ENCODE results near the gene TMEM154. TPM values are rescaled to one million over a fixed set of nuclear protein-coding genes. Genes with fewer than 3 reads are reported as not detected.

The TMEM154 gene, protein sequence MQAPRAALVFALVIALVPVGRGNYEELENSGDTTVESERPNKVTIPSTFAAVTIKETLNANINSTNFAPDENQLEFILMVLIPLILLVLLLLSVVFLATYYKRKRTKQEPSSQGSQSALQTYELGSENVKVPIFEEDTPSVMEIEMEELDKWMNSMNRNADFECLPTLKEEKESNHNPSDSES
- polyA plus RNA-seq: 41.9 to 106 TPM (median 52.5 TPM) in 3 replicates
- polyA plus RNA-seq (2011; ENCODE audit: low read depth): 43.2 TPM
- polyA plus RNA-seq (2011; cell fraction: cytosol; rRNA removed): 27.5 and 70.7 TPM in 2 replicates
- polyA plus RNA-seq (2011; cell fraction: nucleus; rRNA removed): 63.9 and 77.4 TPM in 2 replicates
- polyA plus RNA-seq (2012; ENCODE audit: low replicate concordance): 33.8 and 66.2 TPM in 2 replicates
- 50.2 to 103 TPM (median 66.3 TPM) in 3 replicates for polyA minus RNA-seq
- polyA minus RNA-seq (2011; cell fraction: cytosol; rRNA and poly(A)+ RNA removed): 32.8 TPM
- polyA minus RNA-seq (2011; cell fraction: nucleus; rRNA and poly(A)+ RNA removed): 62.8 and 110 TPM in 2 replicates

DNA sequence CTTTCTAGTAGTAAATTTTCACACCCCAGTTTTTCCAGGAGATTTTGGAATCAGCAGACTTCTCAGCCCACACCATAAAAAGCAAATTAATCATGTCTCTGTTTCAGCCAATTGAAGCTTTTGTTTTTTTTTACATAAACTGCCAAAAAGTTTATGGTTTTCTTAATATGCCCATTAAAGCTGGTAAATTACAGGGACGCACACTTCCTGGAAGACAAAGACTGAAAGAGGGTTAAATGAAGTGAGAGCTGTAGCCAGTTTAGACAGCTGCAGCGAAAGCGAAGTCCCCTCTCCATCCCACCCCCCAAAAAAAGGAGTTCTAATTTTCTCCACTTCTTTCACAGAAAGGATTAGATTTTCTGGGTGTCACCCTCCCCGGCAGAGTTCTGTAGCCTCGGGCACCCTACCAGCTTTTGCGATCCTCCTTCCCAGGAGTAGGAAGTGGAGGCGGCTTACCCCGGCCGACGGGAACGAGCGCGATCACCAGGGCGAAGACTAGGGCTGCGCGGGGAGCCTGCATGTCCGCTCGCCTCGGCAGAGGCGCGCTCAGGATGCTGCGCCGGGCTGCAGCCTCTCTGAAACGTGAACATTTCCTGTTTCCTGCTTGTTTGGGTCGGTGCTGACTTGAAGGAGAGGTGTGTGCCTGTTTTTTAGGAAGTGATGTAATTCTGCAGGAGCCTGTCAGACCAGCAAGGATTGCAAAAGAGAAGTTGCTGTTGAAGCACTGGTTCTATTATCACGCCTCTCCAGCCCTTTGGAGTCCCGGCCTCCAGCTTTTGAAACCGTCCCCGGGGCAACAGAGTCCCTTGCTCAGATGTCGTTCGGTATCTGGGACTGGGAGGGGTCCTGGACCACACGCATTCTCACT, at the start of gene TMEM154:
Gene TMEM154, minus strand, starts transcription at position 584 of the 868 bp plus-strand sequence. Its CDS starts 64 bp downstream, at position 520.
- H3K27me3 ChIP-seq (ENCODE audit: control insufficient read depth, extremely low read depth, insufficient read depth, low read length): no peaks in the 10 kb centered on the region
- FAIRE-seq (no peak), DNase-seq (ENCODE audit: low read depth, low spot score) (peak; percentile 88)
- peaks cover 3% of the 10 kb centered on the region for H4K20me1 ChIP-seq (ENCODE audit: control insufficient read depth, extremely low read depth, insufficient read depth, low read length)
- peaks cover 46% of the 10 kb centered on the region for H3K79me2 ChIP-seq (ENCODE audit: control insufficient read depth, insufficient read depth, low read length)
- H3K9me1 ChIP-seq (ENCODE audit: control insufficient read depth, extremely low read depth, insufficient read depth, low read length): no peaks in the 10 kb centered on the region
- H3K9ac ChIP-seq (ENCODE audit: control insufficient read depth, extremely low read depth, insufficient read depth, low read length): peak within 1 kb of the TSS; percentile 97
- H3K36me3 ChIP-seq (ENCODE audit: control insufficient read depth in 2 of 2, extremely low read depth in 1 of 2, insufficient read depth in 2 of 2, low read length in 2 of 2): peaks cover 0 to 1% of the 10 kb centered on the region in 2 experiments
- TF ChIP-seq, protein P1, sequence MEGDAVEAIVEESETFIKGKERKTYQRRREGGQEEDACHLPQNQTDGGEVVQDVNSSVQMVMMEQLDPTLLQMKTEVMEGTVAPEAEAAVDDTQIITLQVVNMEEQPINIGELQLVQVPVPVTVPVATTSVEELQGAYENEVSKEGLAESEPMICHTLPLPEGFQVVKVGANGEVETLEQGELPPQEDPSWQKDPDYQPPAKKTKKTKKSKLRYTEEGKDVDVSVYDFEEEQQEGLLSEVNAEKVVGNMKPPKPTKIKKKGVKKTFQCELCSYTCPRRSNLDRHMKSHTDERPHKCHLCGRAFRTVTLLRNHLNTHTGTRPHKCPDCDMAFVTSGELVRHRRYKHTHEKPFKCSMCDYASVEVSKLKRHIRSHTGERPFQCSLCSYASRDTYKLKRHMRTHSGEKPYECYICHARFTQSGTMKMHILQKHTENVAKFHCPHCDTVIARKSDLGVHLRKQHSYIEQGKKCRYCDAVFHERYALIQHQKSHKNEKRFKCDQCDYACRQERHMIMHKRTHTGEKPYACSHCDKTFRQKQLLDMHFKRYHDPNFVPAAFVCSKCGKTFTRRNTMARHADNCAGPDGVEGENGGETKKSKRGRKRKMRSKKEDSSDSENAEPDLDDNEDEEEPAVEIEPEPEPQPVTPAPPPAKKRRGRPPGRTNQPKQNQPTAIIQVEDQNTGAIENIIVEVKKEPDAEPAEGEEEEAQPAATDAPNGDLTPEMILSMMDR (optimal IDR thresholded peaks at IDR 0.05 in 1 of 3, IDR thresholded peaks at IDR 0.05 in 1 of 3, conservative IDR thresholded peaks at IDR 0.05 in 1 of 3; ENCODE audit: extremely low read depth in 1 of 3, insufficient read depth in 2 of 3, low read length in 3 of 3): no peak
- TF ChIP-seq EZH2 (IDR thresholded peaks at IDR 0.05; ENCODE audit: low read length): no peak
- no peaks in the 10 kb centered on the region for H3K9me3 ChIP-seq (ENCODE audit: control insufficient read depth, low read depth, low read length)
- H3K27ac ChIP-seq (ENCODE audit: control insufficient read depth, insufficient read depth, low read length): peak within 1 kb of the TSS; percentile 97
- peak within 1 kb of the TSS; percentile 79 to 91 (median 90) for H3K4me3 ChIP-seq (ENCODE audit: control insufficient read depth in 2 of 3, extremely low read depth in 1 of 3, insufficient read depth in 2 of 3, low read depth in 1 of 3, low read length in 3 of 3)
- H3K4me1 ChIP-seq (ENCODE audit: control insufficient read depth, extremely low read depth, insufficient read depth, low read length): peaks cover 64% of the 10 kb centered on the region
- dilution Hi-C loops (cut with MboI; ENCODE audit: extremely low pct_ligation_motif_present, low sequenced_read_pairs): no loop called here
- peak within 1 kb of the TSS; percentile 90 for H3K4me2 ChIP-seq (ENCODE audit: control insufficient read depth, extremely low read depth, insufficient read depth, low read depth, low read length)
- H2AFZ ChIP-seq (ENCODE audit: control insufficient read depth, low read length): no peak within 1 kb of the TSS

DNA sequence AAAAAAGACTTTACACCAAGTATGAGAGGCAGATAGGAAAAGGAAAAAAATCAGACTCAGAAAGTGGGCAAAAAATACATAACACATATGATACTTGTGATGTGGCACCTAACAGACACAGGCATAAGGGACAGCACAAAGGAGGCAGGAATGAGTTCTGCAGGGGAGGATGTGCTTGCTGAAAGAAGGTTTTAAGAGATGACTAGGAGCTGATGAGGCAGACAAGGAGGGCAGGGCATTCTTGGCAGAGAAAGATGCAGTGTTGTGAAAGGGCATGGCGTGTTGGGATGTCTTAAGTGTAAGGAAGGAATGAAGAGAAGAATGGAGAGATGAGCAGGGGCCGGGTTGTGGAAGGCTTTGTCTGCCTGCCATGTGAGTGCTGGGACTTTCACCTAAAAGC, 49.7 kb upstream of the TMEM154 start:
- TF ChIP-seq EZH2 (IDR thresholded peaks at IDR 0.05; ENCODE audit: low read length): no peak
- TF ChIP-seq, protein P1 (optimal IDR thresholded peaks at IDR 0.05 in 1 of 3, IDR thresholded peaks at IDR 0.05 in 1 of 3, conservative IDR thresholded peaks at IDR 0.05 in 1 of 3; ENCODE audit: extremely low read depth in 1 of 3, insufficient read depth in 2 of 3, low read length in 3 of 3): no peak
- DNase-seq (ENCODE audit: low read depth, low spot score) (peak; percentile 71), FAIRE-seq (peak; percentile 97)
- no peaks in the 10 kb centered on the region for H3K27me3 ChIP-seq (ENCODE audit: control insufficient read depth, extremely low read depth, insufficient read depth, low read length)
- H2AFZ ChIP-seq (ENCODE audit: control insufficient read depth, low read length): peak overlapping the region; percentile 90
- dilution Hi-C loops (cut with MboI; ENCODE audit: extremely low pct_ligation_motif_present, low sequenced_read_pairs): no loop called here
- no peaks in the 10 kb centered on the region for H3K9me3 ChIP-seq (ENCODE audit: control insufficient read depth, low read depth, low read length)
- H3K9ac ChIP-seq (ENCODE audit: control insufficient read depth, extremely low read depth, insufficient read depth, low read length): no peak overlapping the region
- H3K4me3 ChIP-seq (ENCODE audit: control insufficient read depth in 2 of 3, extremely low read depth in 1 of 3, insufficient read depth in 2 of 3, low read depth in 1 of 3, low read length in 3 of 3): no peak overlapping the region
- peaks cover 7% of the 10 kb centered on the region for H3K4me1 ChIP-seq (ENCODE audit: control insufficient read depth, extremely low read depth, insufficient read depth, low read length)
- H3K79me2 ChIP-seq (ENCODE audit: control insufficient read depth, insufficient read depth, low read length): no peaks in the 10 kb centered on the region
- no peaks in the 10 kb centered on the region for H3K36me3 ChIP-seq (ENCODE audit: control insufficient read depth in 2 of 2, extremely low read depth in 1 of 2, insufficient read depth in 2 of 2, low read length in 2 of 2)
- H4K20me1 ChIP-seq (ENCODE audit: control insufficient read depth, extremely low read depth, insufficient read depth, low read length): no peaks in the 10 kb centered on the region
- H3K27ac ChIP-seq (ENCODE audit: control insufficient read depth, insufficient read depth, low read length): peak overlapping the region; percentile 68
- H3K4me2 ChIP-seq (ENCODE audit: control insufficient read depth, extremely low read depth, insufficient read depth, low read depth, low read length): peak overlapping the region; percentile 59
- no peaks in the 10 kb centered on the region for H3K9me1 ChIP-seq (ENCODE audit: control insufficient read depth, extremely low read depth, insufficient read depth, low read length)
